HG03439 (cell line): ENCODE results near the gene RETREG3.
A peak's percentile ranks its signal among the peaks of the same experiment; 100 is the strongest.
"Not testable (repeated sequence)": the region's sequence is repeated elsewhere in the genome, so short reads cannot be mapped to it uniquely, and the experiment has no call there.

Experiments
- ATAC-seq: cut with Tn5 transposase; IDR thresholded peaks from one replicate; pipeline ENCODE4 v1.9.1; 2021; ENCODE audit warnings: mild to moderate bottlenecking, moderate library complexity; ENCODE audit not compliant: unreplicated experiment

RETREG3 gene

GRCh38 chr17:42554250-42555121 is 54.7 kb downstream of the RETREG3 start:
- ATAC-seq = peak; percentile 58

GRCh38 chr17:42553866-42554249 is 55.3 kb downstream of the RETREG3 start:
- no peak for ATAC-seq

- no peak for ATAC-seq
These were observed 55.9 kb downstream of the RETREG3 start for GRCh38 chr17:42553161-42553818.

GRCh38 chr17:42552736-42553135 is 56.4 kb downstream of the RETREG3 start, which contains the start of gene HSD17B1:
Gene HSD17B1 (plus strand): TSS chr17:42552923. CDS start chr17:42552934, 11 bp downstream.
- not testable (repeated sequence) for ATAC-seq

GRCh38 chr17:42548993-42549755 is 60.0 kb downstream of the RETREG3 start:
- ATAC-seq = no peak

- ATAC-seq = peak; percentile 57
These were observed 60.9 kb downstream of the RETREG3 start for GRCh38 chr17:42548070-42548837.

GRCh38 chr17:42547698-42548069 is 61.5 kb downstream of the RETREG3 start:
- no peak for ATAC-seq

- no peak for ATAC-seq
These were observed 62.1 kb downstream of the RETREG3 start for GRCh38 chr17:42547001-42547461.

GRCh38 chr17:42545755-42546505 is 63.2 kb downstream of the RETREG3 start:
- not testable (repeated sequence) for ATAC-seq

- ATAC-seq = no peak
These were observed 64.3 kb downstream of the RETREG3 start for GRCh38 chr17:42544874-42545283.

- no peak for ATAC-seq
These were observed 65.7 kb downstream of the RETREG3 start for GRCh38 chr17:42543190-42544079.

GRCh38 chr17:42541041-42541833 is 67.9 kb downstream of the RETREG3 start:
- no peak for ATAC-seq

GRCh38 chr17:42540558-42540957 is 68.6 kb downstream of the RETREG3 start:
- not testable (repeated sequence) for ATAC-seq

- no peak for ATAC-seq
These were observed 70.7 kb downstream of the RETREG3 start for GRCh38 chr17:42538482-42538881.

GRCh38 chr17:42537826-42538451 is 71.2 kb downstream of the RETREG3 start:
- no peak for ATAC-seq

GRCh38 chr17:42537156-42537805 is 71.9 kb downstream of the RETREG3 start:
- no peak for ATAC-seq
